Measurements from ENCODE around the gene RTP2.

RTP2 gene

GRCh38 chr3:187738331-187739093 lies 36.2 kb upstream of the RTP2 start:
- peak; percentile 73 for DNase-seq

DNA sequence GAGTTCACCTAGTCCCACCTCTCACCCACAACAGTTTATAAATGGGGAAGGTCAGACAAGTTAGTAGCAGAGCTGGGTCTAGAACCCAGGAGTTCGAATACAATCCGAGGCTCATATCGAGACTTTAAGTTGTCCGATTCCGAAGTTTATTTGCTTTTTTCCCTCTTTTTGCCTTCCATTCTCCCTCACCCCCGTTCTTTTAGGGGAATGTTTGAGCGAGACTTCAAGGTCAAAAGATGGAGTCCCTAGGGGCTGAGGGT lies 35.6 kb upstream of the RTP2 start:
- DNase-seq, result no peak

DNA sequence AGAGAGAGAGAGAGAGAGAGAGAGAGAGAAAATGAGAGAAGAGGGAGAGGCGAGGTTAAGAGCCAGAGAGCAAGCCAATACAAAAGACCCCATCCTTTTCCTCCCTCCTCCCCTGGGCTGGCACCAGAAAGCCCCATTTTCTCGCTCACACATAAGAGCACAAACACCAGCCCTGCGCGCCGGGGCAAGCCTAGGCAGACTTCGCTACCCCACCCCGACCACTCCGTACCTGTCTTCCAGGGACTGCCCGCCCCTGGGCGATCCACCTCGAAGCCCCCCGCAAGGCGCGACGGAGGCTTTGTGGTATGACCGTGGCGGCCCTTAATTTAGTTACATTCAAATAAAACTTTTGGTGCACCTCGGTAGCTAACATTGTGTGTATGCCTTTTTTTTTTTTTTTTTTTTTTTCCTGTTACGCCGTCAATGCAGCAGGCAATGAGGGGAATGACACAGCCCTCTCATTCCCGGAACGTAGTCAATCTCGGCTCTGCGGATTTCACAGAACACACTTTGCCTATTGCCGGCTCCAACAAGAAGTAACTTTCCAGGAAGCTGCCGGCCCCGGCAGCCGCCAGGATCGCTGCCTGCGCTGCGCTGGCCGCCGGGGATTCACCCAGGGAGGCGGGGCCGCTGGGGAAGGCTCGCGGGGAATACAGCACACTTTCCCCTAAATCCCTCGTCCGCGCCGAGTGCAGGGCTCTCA lies 35.2 kb upstream of the RTP2 start:
- peak; percentile 37 for DNase-seq

DNA sequence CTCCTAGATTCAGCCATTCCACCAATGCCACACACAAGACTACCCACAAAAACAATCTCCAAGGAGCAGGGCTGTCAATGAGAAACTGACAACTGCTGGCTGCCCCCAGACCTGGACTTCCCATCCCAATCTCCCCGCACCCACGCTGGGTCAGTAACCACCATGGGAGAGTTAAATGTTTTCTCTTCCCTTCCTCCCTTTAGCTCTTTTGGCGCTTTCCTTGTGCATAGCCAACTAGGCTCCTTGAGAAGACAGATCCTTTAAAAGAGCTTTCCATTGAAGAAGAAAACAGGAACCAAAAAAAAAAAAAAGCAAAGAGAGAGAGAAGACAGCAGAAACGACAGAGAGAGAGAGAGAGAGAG lies 34.6 kb upstream of the RTP2 start:
- DNase-seq, result no peak

DNA sequence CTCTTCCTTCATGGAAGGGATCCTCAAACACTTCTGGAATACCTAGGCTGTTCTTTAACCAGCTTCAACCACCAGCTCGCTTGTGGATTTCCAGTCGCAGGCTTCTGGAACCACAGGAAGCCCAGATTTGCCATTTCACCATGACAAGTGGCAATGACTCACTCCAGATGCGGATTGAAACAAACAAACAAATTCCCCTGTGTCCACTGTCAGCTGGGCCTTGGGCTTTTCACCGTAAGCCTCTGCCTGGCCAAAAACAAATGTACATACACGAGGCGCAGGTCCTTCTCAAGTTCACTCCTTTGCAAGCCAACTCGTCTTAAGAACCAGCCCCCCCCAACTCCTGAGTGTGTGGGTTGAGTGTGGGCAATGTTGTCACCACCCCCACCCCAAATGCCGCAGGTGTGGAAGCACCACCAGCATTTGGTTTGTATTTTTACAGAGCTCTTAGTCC lies 34.1 kb upstream of the RTP2 start:
- peak; percentile 11 for DNase-seq

- no peak for DNase-seq
Measured at GRCh38 chr3:187735837-187736236, 33.5 kb upstream of the RTP2 start.

DNA sequence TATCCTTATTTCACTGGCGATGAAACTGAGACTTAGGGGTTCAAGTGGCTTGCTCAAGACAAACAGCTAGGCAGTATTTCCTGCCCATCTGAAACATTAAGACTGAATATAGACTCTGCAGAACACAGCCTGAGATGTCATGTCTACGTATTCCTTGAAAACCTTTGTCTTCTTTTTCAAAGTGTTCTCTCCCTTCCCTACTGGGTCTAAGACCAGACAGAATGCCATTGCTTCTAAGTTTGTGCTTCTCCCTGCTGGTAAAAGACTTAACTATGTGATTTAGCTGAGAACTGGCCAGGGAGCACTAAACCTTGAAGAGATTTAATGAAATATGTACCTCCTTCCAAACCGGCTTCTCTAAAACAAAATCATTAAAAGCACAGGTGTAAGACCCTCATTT lies 33.0 kb upstream of the RTP2 start:
- DNase-seq, result no peak

DNA sequence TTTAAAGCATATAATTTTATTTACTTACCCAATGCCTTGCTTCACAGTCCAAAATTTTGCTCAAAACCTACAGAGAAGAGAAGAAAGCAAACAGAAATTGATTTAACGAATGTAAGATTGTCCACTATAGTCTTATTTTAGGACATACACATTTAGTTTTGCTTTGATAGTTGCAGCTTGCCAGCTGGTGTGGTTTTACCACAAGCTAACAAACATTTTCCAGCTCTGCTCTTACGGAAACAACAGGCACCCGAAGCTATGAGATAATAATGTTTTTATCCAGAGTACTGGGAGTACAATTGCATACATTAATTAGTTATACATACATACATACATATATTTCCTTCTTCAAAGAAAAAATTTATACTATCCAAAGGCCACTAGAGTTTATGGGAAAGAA lies 32.5 kb upstream of the RTP2 start:
- no peak for DNase-seq

DNA sequence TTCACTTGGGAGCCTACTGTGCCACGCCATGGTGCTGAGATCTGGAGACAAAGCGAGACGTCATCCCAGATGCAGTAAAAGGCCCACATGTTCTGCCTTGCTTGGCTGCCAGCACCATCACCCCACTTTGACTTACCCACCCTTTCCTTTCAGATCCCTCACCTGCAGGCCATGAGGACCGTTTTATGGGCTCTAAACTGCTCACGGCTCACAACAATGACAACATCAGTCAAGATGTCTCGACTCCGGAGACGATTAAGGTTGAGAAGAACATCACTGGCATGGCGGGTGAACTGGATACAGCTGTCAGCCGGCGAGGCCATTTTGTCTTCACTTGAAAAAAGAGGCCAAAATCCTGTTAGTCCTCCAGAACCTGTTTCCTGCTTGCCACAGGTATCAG lies 31.0 kb upstream of the RTP2 start:
- no peak for DNase-seq

DNA sequence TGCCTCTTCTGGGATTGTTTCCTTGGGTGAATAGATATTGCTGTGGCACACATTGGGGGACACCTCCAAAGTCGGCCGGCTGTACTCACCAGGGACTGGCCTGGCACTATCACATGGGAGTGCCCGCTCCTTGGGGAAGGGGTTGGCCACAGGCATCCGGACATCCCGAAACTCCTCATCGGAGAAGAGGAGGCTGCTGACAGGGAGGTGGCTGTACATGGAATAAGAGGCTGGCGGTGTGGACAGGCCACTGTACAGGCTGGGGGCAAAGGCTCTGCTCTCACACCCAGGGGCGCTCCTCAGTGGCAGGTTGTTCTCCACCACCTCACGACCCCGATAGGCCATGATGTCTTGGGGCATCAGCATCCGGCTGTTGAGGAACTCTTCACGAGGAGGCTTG lies 27.2 kb upstream of the RTP2 start:
- DNase-seq, result no peak

DNA sequence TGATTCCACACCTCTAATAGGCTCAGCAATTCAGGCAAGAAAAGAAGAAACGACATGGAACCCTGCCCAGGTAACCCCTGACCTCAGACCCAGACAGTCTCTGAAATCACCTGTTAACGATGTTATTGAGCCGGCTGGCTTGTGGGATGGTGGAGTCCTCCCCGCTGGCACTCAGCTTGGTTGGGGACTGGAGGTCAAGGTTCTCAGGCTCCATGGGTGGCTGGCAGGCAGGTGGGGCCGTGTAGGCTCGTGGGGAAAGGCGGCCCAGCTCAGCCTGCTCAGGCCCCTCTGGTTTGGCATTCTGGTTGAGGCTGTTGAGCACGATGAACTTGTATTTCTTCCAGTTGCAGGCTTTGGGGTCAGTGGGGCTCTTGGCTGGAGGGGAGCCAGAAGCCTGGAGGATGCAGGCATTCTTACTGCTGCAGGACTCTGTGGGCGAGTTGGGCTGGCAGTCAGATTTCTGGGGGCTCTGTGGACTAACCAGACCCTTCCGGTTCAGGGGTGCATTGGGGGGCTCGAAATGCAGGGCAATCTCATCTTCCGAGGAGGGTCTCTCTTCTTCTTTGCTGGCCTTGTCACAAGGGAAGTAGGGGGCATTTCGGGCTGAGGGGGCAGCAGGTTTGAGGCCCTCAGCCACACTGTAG lies 26.7 kb upstream of the RTP2 start:
- DNase-seq, result no peak

DNA sequence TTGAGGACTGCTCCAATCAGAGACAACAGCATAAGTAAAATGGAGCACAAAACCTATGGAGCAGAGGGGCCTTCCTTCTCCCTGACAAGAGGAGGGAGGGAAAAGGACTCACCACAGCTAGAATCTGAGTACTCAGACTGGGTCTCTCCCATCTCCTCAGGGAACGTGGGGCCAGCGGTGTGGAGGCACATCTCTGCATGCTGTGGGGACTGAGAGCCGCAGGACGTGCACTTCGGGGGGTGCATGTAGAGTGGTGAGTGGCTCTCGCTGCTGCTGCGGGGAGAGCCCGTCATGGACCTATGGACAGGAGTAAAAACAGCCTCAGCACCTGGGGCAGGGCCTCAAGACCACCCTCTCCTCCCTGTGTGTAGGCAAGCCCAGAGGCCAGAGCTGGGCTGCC lies 25.9 kb upstream of the RTP2 start:
- no peak for DNase-seq

GRCh38 chr3:187726564-187726963 lies 24.2 kb upstream of the RTP2 start:
- no peak for DNase-seq

GRCh38 chr3:187725653-187726370 lies 23.5 kb upstream of the RTP2 start:
- no peak for DNase-seq

- no peak for DNase-seq
Measured at GRCh38 chr3:187725224-187725623, 22.9 kb upstream of the RTP2 start.

GRCh38 chr3:187722206-187722612 lies 19.9 kb upstream of the RTP2 start:
- no peak for DNase-seq

DNA sequence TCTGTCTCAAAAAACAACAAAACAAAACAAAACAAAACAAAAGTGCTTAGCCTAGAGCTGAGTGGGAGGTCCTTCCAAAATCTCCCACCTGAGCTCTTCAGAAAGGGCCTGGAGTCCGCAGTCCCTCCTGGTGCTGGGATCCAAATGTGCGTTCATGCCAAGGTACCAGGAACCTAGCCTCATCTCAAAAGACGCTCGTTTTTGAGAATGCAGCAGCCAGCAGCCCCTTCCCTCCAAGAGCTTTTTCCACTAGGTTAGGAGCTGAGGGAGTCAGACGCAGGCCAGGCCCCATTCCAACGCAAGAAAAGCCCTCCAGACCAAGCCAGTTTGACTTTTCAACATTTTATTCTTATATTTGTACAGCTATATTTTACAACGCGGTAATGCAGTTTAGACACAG lies 18.7 kb upstream of the RTP2 start:
- DNase-seq, result no peak

DNA sequence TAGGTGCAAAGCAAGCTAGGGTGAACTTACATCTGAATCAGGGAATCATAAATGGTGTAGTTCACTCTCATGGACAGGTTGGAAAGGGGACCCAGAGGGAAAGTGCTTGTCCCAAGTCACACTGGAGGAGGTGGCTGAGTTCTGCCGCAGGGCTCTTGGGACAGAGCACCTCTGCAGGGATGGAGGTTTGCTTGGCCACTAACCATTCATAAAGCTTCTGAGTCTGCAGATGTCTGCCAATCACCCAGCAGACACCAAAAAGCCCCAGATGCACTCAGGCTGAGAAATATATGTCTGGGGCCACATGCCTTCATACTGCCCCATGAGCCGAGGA lies 17.9 kb upstream of the RTP2 start:
- DNase-seq, result no peak

DNA sequence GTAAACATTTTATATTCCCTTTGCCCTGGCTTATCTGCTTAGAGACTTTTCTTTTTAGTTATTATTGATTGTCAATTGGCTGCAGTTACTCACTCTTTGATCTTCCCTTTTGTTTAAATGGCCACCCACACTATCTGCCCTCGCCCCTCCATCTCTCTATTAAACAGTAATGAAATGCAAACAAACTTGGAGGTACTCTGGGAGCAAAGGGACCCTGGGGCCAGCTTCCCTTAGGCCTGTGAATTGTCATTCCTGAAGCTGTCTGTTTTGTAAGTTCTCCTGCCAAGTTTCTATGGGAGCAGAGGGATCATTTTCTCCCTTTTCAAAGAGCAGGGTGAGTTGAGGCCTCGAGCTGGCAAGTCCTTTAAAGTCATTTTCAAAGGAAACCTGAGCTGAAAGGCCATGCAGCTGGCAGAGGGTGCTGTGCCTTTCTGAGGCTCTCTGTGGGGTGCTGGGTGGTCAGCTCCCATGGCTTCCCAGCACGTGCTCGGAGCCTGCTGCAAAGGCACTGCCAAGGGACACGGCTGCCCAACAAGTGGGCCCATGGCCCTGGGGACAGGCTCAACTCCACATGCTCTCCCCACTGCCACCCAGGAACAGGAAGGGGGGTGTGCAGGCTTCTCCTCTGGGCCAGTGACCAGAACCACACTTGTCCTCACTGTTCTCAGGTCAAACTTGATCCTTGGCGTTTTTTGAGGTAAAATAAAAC lies 17.4 kb upstream of the RTP2 start:
- DNase-seq, result no peak

- DNase-seq, result no peak
Measured at GRCh38 chr3:187718802-187719201, 16.4 kb upstream of the RTP2 start.

DNA sequence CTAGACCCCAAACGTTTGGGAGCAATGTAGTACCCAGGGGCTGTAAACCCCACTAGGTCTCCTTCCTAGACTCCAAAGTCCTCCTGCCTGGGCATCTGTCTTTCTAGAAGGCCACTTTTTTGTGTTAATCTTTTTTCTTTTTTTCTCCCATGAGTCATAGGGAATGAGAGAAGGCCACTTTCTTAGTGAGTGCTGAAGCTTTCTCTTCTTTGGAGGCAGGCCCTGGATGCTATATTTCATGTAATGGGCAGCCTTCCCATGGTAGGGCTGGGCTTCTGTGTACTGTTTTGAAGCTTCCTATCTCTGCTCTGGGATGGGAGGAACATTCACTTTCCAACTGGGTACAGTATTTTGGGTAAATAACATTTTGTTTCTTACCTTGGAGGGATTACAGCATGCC lies 15.2 kb upstream of the RTP2 start:
- no peak for DNase-seq

- peak; percentile 80 for DNase-seq
Measured at GRCh38 chr3:187714404-187714979, 12.1 kb upstream of the RTP2 start.

- peak; percentile 58 for DNase-seq
Measured at GRCh38 chr3:187713504-187713903, 11.1 kb upstream of the RTP2 start.

All from CD4-positive, alpha-beta T cell treated with Interleukin-4 for 4 hours (primary cell).